Stimulated activated CD8-positive, alpha-beta memory T cell treated with anti-CD3 and anti-CD28 coated beads, Interleukin-4, amount 100 ng/mL, for 4 hours (primary cell): ENCODE results near the gene E2F2.

ENCODE experiments used
- DNase-seq, 2 donors: peaks; one replicate each; pipeline ENCODE4 v3.0.0-alpha.2; 2020; ENCODE audit warnings: low read depth in 2 of 2, low spot score in 1 of 2

E2F2 gene

DNA sequence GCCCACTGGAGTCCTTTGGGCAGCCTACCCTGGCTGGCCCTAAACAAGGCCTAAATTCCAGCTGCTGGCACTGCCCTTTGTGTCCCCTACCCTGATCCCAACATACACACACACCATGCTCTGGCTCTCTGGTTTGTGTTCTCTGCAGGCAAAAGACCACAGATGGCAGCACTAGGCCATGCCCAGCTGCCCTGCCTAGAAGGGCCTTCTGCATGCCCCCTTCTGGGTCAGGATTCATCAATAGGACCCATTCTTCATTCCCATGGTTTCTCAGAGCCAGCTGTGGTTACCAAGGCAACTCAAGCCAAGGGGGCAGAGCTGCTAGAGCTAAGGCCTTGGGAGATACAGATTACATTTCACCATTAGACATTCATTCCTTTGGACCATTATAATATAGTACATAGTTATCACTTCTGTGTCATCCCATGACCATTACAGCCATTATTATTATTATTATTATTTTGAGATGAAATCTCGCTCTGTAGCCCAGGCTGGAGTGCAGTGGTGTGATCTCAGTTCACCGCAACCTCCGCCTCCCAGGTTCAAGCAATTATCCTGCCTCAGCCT is 64.5 kb downstream of the E2F2 start:
- no peak for DNase-seq

GRCh38 chr1:23463286-23463685 is 67.7 kb downstream of the E2F2 start:
- DNase-seq, result no peak

DNA sequence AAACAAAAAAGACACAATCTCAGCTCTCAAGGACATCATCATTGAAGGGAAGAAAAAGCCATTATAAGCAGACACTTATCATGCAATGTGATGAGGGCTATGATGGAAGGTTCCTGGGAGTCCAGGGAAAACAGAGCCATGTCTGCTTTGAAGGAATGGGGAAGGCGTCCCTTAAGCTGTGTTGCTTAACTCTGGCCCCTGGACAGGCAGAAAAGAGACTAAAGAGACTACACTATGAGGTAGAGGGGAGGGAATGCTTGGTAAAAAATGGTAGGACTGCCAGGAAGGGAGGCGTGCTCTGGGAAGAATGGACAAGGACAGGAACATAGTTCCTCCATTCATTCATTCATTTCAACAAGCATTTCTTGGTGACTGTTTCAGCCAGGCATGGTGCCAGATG is 68.3 kb downstream of the E2F2 start:
- DNase-seq, result no peak

DNA sequence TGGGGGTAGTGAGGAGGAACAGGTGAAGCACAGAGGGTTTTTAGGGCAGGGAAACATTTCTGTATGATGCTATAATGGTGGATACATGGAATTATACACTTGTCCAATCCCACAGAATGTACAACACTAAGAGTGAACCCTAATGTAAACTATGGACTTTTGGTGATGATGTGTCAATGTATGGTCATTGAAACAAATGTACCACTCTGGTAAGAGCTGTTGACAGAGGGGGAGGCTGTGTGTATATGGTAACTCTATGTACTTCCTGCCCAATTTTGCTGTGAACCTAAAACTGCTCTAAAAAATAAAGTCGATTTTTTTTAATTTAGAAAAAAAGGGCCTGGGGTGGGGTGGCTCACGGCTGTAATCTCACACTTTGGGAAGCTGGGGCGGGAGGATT is 70.0 kb downstream of the E2F2 start:
- no peak for DNase-seq

- DNase-seq, result no peak
Measured at GRCh38 chr1:23460519-23460918, 70.5 kb downstream of the E2F2 start.

GRCh38 chr1:23459338-23459757 is 71.7 kb downstream of the E2F2 start:
- no peak for DNase-seq
